Myocyte (in vitro differentiated cells): ENCODE results near the gene ETV1. TPM values are rescaled to one million over a fixed set of nuclear protein-coding genes. Genes with fewer than 3 reads are reported as not detected.
A peak's percentile ranks its signal among the peaks of the same experiment; 100 is the strongest.

Experiments used
- DNase-seq: peaks from one replicate; pipeline ENCODE4 v3.0.0-alpha.2; 2012; ENCODE audit warnings: low read depth
- polyA plus RNA-seq: library from polyadenylated mRNA; unstranded; fragments of >200 nt; gene quantifications from one replicate; pipeline ENCODE4 v1.2.1, GENCODE V29; 2012; ENCODE audit warnings: missing spikeins
- total RNA-seq: library from RNA; depleted of rRNA; stranded (reverse); fragments of >200 nt; gene quantifications from 2 replicates; pipeline ENCODE4 v1.2.3, GENCODE V29; 2014

ETV1 gene
- total RNA-seq: 8.9 and 23.7 TPM in 2 replicates
- polyA plus RNA-seq: 4.7 TPM

- peak; percentile 85 for DNase-seq
Measured at GRCh38 chr7:13989126-13989948, at the start of gene ETV1. Gene ETV1, minus strand, starts transcription at chr7:13989666. Its CDS starts 614 bp downstream, at chr7:13989052.

DNA sequence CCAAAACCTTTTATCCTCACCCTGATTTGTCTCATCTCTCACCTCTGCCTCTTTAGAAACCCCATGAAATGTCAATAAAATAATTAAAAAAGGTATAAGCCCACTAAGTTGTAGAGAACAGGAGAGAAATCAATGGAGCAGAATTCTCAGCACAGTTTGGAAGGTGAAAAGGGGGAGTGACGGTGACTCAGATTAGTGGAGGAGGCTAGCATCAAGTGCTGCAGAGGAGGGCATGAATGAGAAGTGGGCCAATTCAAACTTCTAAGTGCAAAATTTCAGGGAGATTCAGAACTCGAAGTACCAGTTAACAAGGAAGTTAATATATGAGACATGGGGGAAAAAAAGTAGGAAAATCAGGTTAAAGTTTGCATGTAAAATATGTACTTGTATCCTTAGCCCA is 34.9 kb upstream of the ETV1 start:
- DNase-seq: no peak

GRCh38 chr7:14023838-14024237 is 34.4 kb upstream of the ETV1 start:
- DNase-seq: no peak

- DNase-seq: no peak
Measured at GRCh38 chr7:14023342-14023741, 33.9 kb upstream of the ETV1 start.

GRCh38 chr7:14021069-14021468 is 31.6 kb upstream of the ETV1 start:
- DNase-seq: no peak

GRCh38 chr7:14020339-14020900 is 31.0 kb upstream of the ETV1 start:
- DNase-seq: no peak

- DNase-seq: no peak
Measured at GRCh38 chr7:14018751-14019150, 29.3 kb upstream of the ETV1 start.

DNA sequence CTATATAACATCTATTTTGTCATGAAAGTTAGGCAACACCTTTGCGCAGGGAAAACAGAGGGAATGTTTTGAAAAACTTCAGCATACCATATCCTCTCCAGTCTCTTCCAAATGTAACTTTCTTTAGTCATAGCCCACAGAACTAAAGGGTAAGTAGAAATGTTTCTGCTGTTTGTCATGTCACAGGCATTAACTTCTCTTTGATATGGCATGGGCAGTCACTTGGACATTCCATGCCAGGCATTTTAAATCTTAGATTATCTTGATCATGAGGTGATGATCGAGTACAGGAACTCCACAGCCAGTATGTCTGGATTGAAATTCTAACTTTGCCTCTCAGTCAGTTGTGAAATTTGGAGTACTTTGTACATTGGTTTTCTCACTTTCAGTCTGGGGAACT is 27.5 kb upstream of the ETV1 start:
- DNase-seq: no peak

GRCh38 chr7:14013898-14014297 is 24.4 kb upstream of the ETV1 start:
- DNase-seq: no peak

DNA sequence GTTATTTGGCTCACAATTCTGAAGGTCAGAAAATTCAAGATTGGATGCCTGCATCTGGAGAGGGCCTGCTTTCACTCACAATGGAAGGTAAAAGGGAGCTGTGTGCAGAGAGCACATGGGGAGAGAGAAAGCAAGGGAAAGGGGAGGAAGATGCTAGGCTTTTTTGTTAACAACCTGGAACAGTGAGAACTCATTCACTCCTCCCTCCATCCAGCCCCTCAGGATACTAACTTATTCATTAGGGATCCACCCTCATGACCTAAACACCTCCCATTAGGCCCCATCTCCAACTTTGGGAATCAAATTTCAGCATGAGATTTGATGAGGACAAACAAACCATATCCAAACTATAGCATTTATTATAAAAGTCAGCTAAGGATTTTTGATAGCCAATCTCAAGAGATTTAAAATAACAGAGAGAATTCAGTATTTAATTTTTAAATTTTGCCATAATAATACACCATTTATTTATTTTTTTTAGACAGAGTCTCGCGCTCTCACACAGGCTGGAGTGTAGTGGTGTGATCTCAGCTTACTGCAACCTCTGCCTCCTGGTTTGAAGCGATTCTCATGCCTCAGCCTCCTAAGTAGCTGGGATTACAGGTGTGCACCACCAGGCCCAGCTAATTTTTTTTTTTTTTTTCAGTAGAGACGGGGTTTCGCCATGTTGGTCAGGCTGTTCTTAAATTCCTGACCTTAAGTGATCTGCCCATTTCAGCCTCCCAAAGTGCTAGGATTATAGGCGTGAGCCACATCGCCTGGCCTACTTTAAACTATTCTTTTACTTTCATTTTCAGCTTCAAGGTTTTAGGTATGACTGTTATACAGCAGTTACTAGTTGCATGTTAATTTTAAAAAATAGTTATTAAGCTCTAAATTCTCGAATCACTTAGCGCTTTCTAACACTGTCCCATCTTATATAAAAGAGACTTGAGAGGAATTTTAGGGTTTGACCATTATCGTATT is 20.3 kb upstream of the ETV1 start:
- no peak for DNase-seq

GRCh38 chr7:14001139-14001538 is 11.7 kb upstream of the ETV1 start:
- no peak for DNase-seq

DNA sequence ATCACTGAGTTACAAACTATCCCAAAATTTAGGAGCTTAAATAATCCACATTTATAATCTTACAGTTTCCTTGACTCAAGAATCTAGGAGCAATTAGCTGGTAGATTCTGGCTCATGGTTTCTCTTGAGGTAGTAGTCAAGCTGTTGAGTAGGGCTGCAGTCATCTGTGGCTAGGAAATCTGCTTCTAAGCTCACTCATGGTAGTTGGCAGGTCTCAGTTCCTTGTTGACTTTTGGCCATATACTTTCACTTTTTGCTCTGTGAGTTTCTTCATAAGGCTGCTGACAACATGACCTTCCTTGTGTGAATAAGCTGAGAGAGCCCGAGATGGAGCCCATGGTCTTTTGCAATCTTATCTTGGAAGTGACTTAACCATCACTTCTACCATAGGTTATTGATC is 10.8 kb upstream of the ETV1 start:
- DNase-seq: no peak

DNA sequence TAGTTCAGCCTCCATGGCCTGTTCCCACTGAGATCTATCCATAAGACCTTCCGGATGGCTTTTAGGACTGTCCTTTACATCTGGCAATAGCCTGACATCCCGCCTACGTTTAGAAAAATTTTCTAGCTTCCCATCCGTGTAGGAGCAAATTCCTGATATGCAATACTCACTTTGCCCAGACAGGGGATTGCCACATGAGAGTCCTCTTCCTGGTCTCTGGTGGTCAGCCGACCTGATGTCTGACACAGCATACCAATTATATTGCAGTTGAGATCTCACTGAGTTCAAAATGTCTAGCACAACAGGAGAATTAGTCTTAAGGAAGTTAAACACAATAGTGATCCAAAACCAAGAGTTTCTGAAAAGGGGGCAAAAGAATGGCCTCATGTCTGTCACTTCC is 9.4 kb upstream of the ETV1 start:
- DNase-seq: no peak

- no peak for DNase-seq
Measured at GRCh38 chr7:13992596-13992964, 3.1 kb upstream of the ETV1 start.

GRCh38 chr7:13991791-13992595 is 2.5 kb upstream of the ETV1 start:
- DNase-seq: no peak

DNA sequence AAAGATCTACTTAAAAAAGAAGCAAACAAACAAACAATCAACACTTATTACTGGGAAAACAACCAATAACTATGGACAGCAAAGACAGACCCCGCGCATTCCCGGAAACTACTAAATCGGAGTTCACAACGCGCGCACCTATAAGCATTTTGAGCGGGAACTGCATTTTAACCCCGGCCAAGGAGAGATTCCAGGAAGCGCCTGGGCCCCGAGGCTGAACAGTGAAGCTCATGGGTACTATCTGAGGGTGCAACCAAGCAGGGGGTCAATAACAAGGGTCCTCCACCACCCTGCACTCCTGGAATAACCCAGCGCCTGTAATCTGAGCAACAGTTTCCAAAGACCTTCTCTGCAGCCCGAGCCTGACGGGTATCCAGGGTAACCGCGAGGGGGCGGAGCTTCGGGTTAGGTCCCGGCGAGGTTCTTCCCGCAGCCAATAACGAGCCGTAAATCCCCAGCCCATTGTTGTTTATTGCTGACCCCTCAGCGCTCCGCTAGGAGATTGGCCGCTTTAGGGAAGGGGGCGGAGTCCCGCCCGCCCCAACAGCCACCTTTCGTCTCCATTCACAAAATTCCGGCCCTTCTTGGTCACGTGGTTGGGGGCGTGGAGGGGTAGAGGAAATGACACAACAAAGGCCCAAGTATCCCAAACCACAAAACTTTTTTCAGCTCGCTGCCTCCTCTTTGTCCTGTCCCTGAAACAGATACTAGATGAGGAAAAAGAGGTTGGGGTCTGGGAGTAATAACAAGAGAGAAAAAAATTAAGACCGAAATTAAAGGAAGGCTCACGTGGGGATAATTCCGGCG is 1.7 kb upstream of the ETV1 start:
- peak; percentile 100 for DNase-seq

GRCh38 chr7:13990319-13990983 is 985 bp upstream of the ETV1 start:
- DNase-seq: peak; percentile 72

DNA sequence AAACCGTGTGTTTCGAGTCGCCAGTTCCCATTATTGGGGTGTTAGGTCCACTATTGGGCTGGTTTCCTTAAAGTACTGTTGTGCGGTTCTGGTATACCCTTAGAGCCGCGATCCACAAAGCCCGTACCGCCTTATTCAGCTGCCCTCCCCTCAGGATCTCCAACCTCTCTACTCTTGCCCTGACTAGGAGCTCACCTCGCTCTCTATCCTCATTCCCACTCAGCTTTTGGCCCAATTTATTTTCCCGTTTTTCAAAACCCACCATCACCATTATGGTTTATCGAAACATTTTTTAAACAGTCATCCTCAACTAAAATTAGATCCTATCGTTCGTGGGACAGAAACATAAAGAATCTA is 461 bp upstream of the ETV1 start:
- DNase-seq: no peak

DNA sequence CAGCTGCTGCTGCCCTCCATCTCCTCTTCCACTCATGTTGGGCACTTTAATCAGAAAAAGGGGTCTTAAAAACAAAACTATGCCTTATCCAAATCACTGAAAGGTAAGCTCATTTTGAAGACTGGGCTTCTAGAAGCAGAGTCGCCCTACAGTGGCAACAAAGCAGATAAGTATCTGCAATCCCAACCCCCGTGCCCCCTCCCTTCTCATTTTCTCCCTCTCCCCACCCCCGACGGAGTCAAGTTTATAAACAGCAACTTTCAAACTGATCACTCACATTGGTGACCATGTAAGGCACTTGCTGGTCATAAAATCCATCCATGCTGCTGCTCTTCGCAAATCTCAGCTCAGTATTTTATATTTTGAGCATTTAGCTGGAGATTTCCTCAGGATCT is 738 bp downstream of the ETV1 start:
- DNase-seq: peak; percentile 61

GRCh38 chr7:13988065-13988464 is 1.4 kb downstream of the ETV1 start:
- peak; percentile 11 for DNase-seq
